Posterior cingulate gyrus (tissue), 11 donors: Measurements from ENCODE around the gene KLHL29.

Experiments used
- DNase-seq, 10 donors: peaks; one replicate each; pipeline versions ENCODE4 v3.0.0 to v3.0.0-alpha.2; 2020 to 2021; ENCODE audit warnings: mixed read lengths in 3 of 10
- intact Hi-C: fragments of 100-400 bp; cut with DNase I; formaldehyde crosslinking; loops from one replicate; pipeline ENCODE4 v1.15.1; 2023

The KLHL29 gene

GRCh38 chr2:23436346-23437098 is 51.5 kb downstream of the KLHL29 start:
- intact Hi-C loops, result no loop called here
- peak in 5 of 10 donors; percentile 11 to 82 (median 55) for DNase-seq

- intact Hi-C loops, result no loop called here
Observed at GRCh38 chr2:23441414-23441813, 56.4 kb downstream of the KLHL29 start.

GRCh38 chr2:23445450-23445868 is 60.5 kb downstream of the KLHL29 start:
- intact Hi-C loops, result no loop called here
- DNase-seq, result no peak

More at GRCh38 chr2:23441414-23441813, 56.4 kb downstream of the KLHL29 start:
- DNase-seq, result no peak

- intact Hi-C loops, result no loop called here
- no peak for DNase-seq
Observed at GRCh38 chr2:23446916-23447315, 61.9 kb downstream of the KLHL29 start.

DNA sequence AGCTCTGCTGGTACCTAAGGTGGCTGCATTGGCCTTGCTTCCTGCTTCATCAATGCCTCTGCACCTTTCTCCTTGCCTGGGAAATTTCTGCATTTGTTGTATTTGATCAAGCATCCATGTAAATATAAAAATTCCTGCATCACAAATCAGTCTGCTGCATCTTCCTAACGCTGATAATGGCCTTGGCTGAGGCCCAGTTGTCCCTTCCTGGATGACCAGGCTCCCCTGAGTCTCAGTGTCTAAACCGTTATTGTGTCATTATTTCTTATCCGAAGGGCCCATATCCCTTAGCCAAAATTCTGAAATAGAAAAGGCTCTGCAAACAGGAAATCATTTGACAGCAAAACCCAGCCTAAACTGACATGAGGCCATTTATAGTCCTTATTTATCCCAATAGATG is 62.4 kb downstream of the KLHL29 start:
- no peak for DNase-seq
- intact Hi-C loops, result no loop called here

GRCh38 chr2:23448906-23449305 is 63.9 kb downstream of the KLHL29 start:
- no peak for DNase-seq
- intact Hi-C loops, result no loop called here

DNA sequence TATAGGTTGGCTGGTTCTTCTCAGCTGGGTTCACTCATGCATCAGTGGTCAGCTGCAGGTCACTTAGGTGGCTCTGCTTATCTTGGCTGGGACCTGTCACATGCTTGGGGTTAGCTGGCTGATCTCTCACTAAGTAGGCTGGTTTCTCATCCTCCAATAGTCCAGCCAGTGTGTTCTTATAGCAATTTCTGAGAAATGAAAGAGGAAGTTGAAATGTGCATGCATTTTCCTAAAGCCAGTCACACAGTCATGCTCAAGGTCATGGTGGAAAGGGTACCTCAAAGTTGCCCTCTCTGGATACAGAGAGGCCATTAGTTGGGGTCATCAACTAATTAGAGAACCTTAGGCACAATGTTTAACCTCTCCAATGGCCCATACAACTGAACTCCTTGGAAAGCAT is 64.4 kb downstream of the KLHL29 start:
- intact Hi-C loops, result no loop called here
- DNase-seq, result no peak

GRCh38 chr2:23449831-23450331 is 64.9 kb downstream of the KLHL29 start:
- intact Hi-C loops, result no loop called here
- DNase-seq, result peak in 1 of 10 donors; percentile 73

DNA sequence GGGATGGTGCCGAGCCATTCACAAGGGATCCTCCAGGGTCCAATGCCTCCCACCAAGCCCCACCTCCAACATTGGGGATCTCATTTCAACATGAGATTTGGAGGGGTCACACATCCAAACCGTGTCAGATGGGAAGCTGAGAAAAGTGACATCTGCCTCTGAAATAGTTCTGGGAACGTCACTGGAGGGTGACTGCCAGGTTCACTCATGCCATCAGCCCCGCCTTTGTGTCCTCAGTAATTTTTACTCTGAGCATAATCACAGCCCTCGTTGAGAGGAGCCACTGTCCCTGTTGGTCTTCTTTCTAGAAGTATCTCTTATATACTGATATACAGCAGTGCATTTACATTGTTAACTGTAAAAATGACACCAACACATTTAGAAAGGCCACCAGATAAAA is 67.4 kb downstream of the KLHL29 start:
- intact Hi-C loops, result no loop called here
- no peak for DNase-seq

DNA sequence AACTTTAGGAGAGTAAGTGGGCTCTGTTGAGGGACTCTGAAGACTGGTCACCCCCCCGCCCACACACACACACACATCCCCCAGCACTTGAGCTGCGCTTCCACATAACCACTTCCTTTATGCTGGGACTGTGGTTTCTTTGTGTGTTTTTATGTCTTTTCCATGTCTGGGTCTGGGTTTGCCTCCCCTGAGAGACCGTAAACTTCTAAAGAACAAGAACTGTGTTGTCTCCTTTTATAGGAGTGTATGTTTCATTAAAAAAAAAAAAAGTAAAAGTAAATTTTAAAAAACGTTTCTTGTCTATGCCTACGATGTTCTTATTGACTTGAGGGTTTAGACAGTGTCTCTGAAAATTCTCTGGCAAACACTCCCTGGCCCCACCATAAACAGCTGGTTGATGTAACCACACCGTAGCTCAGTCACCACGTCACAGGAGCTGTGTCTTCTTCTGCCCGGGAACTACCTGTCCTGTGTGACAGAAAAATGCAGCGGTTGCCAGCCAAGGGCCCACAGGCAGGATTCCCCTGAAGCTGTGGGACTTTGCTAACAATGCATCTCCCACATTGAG is 68.0 kb downstream of the KLHL29 start:
- DNase-seq, result peak in 1 of 10 donors; percentile 44
- intact Hi-C loops, result no loop called here

- DNase-seq, result peak in 1 of 10 donors; percentile 56
- intact Hi-C loops, result no loop called here
Observed at GRCh38 chr2:23453432-23453831, 68.5 kb downstream of the KLHL29 start.

GRCh38 chr2:23453836-23454460 is 69.0 kb downstream of the KLHL29 start:
- intact Hi-C loops, result no loop called here

GRCh38 chr2:23454501-23455120 is 69.6 kb downstream of the KLHL29 start:
- intact Hi-C loops, result no loop called here
- no peak for DNase-seq

More at GRCh38 chr2:23453836-23454460, 69.0 kb downstream of the KLHL29 start:
- no peak for DNase-seq

GRCh38 chr2:23456396-23456795 is 71.4 kb downstream of the KLHL29 start:
- intact Hi-C loops, result no loop called here
- peak in 1 of 10 donors; percentile 81 for DNase-seq

DNA sequence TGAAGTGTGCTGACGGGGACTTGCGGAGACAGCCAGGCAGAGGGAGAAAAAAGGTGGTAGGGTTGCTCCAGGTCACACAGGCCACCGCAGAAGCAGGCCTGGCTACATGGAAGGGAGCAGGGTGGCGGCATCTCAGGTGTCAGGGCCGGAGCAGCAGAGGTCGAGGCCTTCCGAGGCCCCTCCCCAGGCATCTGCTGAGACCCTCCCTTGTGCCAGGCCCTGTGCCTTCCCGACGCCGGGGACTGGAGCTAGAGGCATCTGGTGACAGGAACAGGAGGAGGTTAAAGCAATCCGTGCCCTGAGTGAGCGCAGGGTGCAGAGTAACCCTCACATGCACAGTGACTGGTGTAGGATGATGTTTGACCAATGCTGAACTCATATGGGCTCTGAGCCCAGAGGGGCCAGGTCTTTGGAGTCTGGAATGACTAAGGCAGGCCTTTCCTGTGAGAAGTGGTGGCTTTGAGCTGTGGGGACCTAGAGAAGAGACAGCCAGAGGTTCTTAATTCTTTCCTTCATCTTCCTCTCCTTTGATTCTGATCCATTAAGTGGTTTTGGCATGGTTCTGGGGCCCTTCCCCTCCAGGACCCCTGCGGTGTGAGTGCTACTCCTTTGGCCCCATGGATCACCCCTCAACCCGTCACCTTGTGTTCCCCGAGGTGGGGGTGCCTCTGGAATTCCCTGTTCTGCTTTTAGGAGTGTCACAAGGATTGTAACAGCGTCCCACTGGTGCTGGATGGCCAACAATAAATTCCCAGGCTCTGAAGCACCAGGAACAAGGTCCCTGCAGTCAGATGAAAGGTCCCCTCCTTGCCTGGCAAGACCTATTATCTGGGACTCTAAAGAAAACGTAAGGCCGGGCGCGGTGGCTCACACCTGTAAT is 72.1 kb downstream of the KLHL29 start:
- intact Hi-C loops, result no loop called here
- peak in 1 of 10 donors; percentile 77 for DNase-seq

DNA sequence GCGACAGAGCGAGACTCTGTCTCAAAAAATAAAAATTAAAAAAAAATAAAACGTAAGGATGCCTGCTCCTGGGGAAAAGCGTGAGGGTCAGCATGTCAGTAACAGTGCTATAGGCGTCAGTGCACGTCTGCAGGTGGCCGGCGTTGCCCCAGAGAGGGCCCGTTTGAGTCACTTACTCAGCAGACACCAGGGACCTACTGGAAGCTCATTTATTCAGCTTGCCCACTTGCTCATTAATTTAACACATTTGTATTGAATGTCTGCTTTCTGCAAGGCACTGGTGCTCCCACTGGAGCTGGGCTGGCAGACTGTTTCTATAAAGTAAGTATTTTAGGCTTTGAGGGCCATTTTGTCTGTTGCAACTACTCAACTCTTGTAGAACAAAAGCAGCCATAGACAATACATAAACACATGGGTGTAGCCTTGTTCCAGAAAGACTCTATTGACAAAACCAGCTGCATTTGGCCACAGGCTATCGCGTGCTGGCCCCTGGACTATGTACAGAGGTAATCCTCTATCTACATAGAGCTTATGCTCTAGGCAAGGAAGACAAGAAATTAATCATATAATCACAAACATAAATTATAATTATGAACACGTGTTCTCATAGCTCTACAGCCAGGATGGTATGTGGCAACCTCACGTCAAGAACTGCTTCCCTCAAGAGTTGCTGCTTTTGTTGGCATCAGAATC is 73.2 kb downstream of the KLHL29 start:
- intact Hi-C loops, result no loop called here
- DNase-seq, result peak in 1 of 10 donors; percentile 46

DNA sequence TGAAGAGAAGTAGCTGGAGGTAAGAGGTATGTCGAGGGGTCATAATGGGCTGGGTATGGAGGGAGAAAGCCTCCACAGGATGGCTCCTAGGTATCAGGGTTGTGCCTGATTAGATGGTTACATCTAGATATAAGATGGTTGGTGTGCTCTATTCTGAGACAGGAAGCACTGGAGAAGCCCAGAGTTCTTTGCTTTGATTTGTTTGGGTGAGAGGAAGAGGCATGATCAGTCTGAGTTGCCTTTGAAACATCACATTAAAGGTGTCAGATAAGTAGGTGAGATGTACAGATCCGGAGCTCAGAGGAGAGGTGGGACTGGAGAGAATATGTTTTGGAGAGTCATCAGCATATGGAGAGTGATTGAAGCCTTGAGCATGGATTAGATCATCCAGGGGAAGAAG is 74.1 kb downstream of the KLHL29 start:
- DNase-seq, result no peak

DNA sequence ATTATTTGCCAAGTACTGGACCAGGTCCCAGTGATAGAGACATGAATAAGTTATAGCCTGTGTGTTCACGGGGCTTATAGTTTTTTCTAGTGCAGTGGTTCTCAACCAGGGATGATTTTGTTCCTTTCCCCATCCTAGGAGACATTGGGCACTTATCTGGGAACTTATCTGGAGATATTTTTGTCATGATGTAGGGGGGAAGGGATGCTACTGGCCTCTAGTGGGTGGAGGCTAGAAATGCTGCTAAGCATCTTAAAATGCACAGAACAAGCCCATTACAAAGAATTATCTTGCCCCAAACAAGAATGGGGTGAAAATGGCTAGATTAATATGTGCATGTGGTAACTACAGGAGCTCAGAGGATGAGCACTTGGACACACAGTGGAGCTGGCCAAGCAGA is 75.2 kb downstream of the KLHL29 start:
- no peak for DNase-seq
- intact Hi-C loops, result no loop called here

More for the DNA sequence above, 74.1 kb downstream of the KLHL29 start:
- intact Hi-C loops, result no loop called here

GRCh38 chr2:23460993-23461392 is 76.0 kb downstream of the KLHL29 start:
- intact Hi-C loops, result no loop called here
- no peak for DNase-seq
